Immature natural killer cell (primary cell): ENCODE data around the gene PFDN1. TPM values are rescaled to one million over a fixed set of nuclear protein-coding genes. Genes with fewer than 3 reads are reported as not detected.
A peak's percentile ranks its signal among the peaks of the same experiment; 100 is the strongest.
"Not testable (repeated sequence)": the region's sequence is repeated elsewhere in the genome, so short reads cannot be mapped to it uniquely, and the experiment has no call there.

Source experiments
- DNase-seq, 3 donors: peaks; one replicate each; pipeline ENCODE4 v3.0.0; 2022; ENCODE audit warnings: mixed read lengths in 1 of 3
- H3K27ac Mint-ChIP-seq, 6 donors: one replicate each; pipeline ENCODE4 v1.8.0; 2020; ENCODE audit warnings: mixed read lengths in 6 of 6, mild to moderate bottlenecking in 5 of 6, inconsistent platforms in 4 of 6, moderate library complexity in 3 of 6
- H3K27me3 Mint-ChIP-seq, 3 donors: one replicate each; pipeline ENCODE4 v1.8.0; 2020 to 2021; ENCODE audit warnings: low read depth in 3 of 3, mild to moderate bottlenecking in 3 of 3, mixed read lengths in 3 of 3, moderate library complexity in 3 of 3, inconsistent platforms in 1 of 3
- H3K36me3 Mint-ChIP-seq, 3 donors: one replicate each; pipeline ENCODE4 v1.8.0; 2020; ENCODE audit warnings: mixed read lengths in 3 of 3, inconsistent platforms in 2 of 3, mild to moderate bottlenecking in 2 of 3
- H3K4me1 Mint-ChIP-seq, 2 donors: one replicate each; pipeline ENCODE4 v1.8.0; 2020; ENCODE audit warnings: inconsistent platforms in 2 of 2, mild to moderate bottlenecking in 2 of 2, mixed read lengths in 2 of 2, moderate library complexity in 1 of 2
- H3K4me3 Mint-ChIP-seq, 5 donors: one replicate each; pipeline ENCODE4 v1.8.0; 2020; ENCODE audit warnings: mild to moderate bottlenecking in 5 of 5, mixed read lengths in 5 of 5, inconsistent platforms in 3 of 5, moderate library complexity in 3 of 5
- H3K9me3 Mint-ChIP-seq, 6 donors: one replicate each; pipeline ENCODE4 v1.8.0; 2020; ENCODE audit warnings: mild to moderate bottlenecking in 6 of 6, mixed read lengths in 6 of 6, inconsistent platforms in 4 of 6, moderate library complexity in 3 of 6
- polyA plus RNA-seq, 3 donors: library from polyadenylated mRNA; unstranded; fragments of 300-500 nt; fragmentation: Illumina TruSeq; gene quantifications; one replicate each; pipeline ENCODE4 v1.2.3, GENCODE V29; 2021

The PFDN1 gene
- polyA plus RNA-seq, 3 donors from 2014 or later = 114 to 225 (median 150) TPM

DNA sequence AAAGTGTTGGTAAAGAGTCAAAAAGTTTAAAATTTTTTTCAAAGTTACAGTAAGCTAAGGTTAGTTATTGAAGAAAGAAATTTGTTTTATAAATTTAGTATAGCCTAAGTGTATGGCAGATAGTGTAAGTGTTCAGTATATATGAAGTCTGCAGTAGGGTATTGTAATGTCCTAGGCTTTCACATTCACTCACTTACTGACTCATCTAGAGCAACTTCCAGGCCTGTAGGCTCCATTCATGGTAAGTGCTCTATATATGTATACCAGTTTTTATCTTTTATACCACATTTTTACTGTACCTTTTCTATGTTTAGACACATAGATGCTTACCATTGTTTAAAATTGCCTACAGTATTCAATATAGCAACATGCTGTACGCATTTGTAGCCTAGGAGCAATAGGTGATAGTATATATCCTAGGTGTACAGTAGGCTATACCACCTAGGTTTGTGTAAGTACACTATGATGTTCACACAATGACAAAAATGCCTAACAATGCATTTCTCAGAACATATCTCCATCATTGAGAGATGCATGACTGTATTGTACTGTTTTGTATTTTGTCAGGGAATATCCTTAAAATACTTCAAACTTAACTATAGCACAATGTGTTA, 89.4 kb downstream of the PFDN1 start:
- Mint-ChIP-seq H3K36me3 (no peaks in the 10 kb centered on the region), H3K9me3 (no peaks in the 10 kb centered on the region), H3K27ac (no peak overlapping the region)

DNA sequence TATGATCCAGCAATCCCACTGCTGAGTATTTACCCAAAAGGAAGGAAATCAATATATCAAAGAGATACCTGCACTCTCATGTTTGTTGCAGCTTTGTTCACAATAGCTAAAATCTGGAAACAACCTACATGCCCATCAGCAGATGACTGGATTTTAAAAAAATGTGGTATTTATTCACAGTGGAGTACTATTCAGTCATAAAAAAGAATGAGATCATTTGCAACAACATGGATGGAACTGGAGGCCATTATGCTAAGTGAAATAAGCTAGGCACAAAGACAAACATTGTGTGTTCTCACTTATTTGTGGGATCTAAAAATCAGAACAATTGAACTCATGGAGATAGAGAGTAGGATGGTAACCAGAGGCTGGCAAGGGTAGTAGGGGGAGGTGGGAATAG, 94.8 kb downstream of the PFDN1 start:
- Mint-ChIP-seq H3K4me1 (no peaks in the 10 kb centered on the region), H3K27me3 (peaks cover 0 to 3% (median 0%) of the 10 kb centered on the region in 3 donors), H3K9me3 (no peaks in the 10 kb centered on the region), H3K36me3 (no peaks in the 10 kb centered on the region), H3K27ac (no peak overlapping the region), H3K4me3 (no peak overlapping the region)
- no peak for DNase-seq

More for the DNA sequence above, 89.4 kb downstream of the PFDN1 start:
- DNase-seq = no peak
- Mint-ChIP-seq H3K4me3 (no peak overlapping the region), H3K4me1 (peaks cover 10 to 20% of the 10 kb centered on the region in 2 donors), H3K27me3 (peaks cover 0 to 2% (median 0%) of the 10 kb centered on the region in 3 donors)

DNA sequence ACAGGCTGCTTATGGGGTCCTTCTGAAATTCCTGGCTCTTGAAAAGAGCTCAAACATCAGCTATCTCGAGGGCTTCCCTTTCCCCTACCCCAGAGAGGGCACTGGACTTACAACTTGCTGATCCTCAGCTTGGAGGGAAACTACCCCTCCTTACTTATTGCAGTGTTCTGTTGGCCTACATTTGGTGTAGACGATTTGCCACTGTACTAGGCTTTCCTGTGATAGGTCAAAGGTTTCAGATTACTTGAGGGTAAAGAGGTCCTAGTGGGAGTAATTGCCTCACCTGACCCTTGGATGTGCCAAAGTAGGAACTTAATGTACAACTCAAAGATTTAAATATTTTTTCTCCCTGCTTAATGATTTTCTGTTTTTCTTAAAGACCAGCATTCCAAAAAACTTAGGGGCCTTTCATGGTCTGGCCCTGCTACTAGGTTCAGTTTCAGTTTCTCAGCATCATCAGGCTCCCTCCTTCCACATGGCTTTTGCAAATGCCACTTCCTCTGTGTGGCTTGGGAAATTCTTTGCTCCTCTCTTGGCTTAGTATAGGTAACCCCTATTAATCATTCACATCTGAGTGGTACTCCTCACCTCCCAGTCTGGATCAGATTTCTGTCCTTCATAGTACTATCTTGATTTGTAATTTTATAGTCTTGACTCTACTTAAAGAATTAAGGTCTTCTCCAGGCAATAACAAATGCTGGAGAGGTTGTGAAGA, 95.5 kb downstream of the PFDN1 start:
- peak overlapping the region in 1 of 6 donors; percentile 22 for H3K27ac Mint-ChIP-seq
- H3K4me3 Mint-ChIP-seq = no peak overlapping the region
- no peak for DNase-seq
- no peaks in the 10 kb centered on the region for H3K9me3 Mint-ChIP-seq
- no peaks in the 10 kb centered on the region for H3K4me1 Mint-ChIP-seq
- no peaks in the 10 kb centered on the region for H3K36me3 Mint-ChIP-seq
- peaks cover 0 to 3% (median 0%) of the 10 kb centered on the region in 3 donors for H3K27me3 Mint-ChIP-seq

- peaks cover 0 to 3% (median 3%) of the 10 kb centered on the region in 3 donors for H3K27me3 Mint-ChIP-seq
- no peaks in the 10 kb centered on the region for H3K36me3 Mint-ChIP-seq
- H3K4me3 Mint-ChIP-seq = no peak overlapping the region
- no peaks in the 10 kb centered on the region for H3K9me3 Mint-ChIP-seq
- H3K4me1 Mint-ChIP-seq = no peaks in the 10 kb centered on the region
- DNase-seq = no peak
- H3K27ac Mint-ChIP-seq = no peak overlapping the region
Observed at GRCh38 chr5:140205952-140206351, 96.9 kb downstream of the PFDN1 start.

- Mint-ChIP-seq H3K9me3 (no peaks in the 10 kb centered on the region), H3K4me1 (no peaks in the 10 kb centered on the region), H3K4me3 (no peak overlapping the region), H3K36me3 (no peaks in the 10 kb centered on the region), H3K27ac (no peak overlapping the region), H3K27me3 (peaks cover 0 to 3% (median 3%) of the 10 kb centered on the region in 3 donors)
- no peak for DNase-seq
Observed at GRCh38 chr5:140205216-140205615, 97.7 kb downstream of the PFDN1 start.

DNA sequence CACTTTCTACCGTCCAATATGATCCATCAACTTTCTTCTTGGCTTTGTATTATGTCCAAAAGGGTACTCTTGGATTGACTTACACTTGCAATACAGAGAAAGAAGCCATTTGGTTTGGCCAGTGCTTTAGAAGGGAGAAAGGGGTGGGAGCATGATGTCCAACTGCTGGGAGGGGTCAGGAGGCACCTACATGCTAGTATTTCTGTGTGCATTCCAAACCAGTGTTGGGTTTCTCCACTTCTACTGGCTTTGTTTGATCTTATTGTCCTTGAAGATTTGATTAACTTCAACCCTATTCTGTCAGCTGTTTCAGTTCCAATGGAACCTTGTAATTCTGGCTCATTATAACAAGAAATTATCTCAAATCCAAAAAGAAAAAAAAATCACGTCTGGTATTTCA, 100.3 kb downstream of the PFDN1 start:
- Mint-ChIP-seq H3K27me3 (peaks cover 3 to 6% (median 6%) of the 10 kb centered on the region in 3 donors), H3K27ac (no peak overlapping the region), H3K9me3 (no peaks in the 10 kb centered on the region), H3K4me3 (no peak overlapping the region), H3K36me3 (no peaks in the 10 kb centered on the region), H3K4me1 (no peaks in the 10 kb centered on the region)
- DNase-seq = no peak

GRCh38 chr5:140202078-140202477, 100.8 kb downstream of the PFDN1 start:
- no peak for DNase-seq
- Mint-ChIP-seq H3K4me1 (no peaks in the 10 kb centered on the region), H3K4me3 (no peak overlapping the region), H3K27me3 (peaks cover 3 to 6% (median 6%) of the 10 kb centered on the region in 3 donors), H3K9me3 (no peaks in the 10 kb centered on the region), H3K27ac (no peak overlapping the region), H3K36me3 (no peaks in the 10 kb centered on the region)

DNA sequence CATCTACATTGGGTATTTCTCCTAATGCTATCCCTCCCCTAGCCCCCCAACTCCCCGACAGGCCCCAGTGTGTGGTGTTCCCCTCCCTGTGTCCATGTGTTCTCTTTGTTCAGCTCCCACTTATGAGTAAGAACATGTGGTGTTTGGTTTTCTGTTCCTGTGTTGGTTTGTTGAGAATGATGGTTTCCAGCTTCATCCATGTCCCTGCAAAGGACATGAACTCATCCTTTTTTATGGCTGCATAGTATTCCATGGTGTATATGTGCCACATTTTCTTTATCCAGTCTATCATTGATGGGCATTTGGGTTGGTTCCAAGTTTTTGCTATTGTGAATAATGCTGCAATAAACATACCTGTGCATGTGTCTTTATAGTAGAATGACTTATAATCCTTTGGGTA, 104.0 kb downstream of the PFDN1 start:
- not testable (repeated sequence) for H3K4me3 Mint-ChIP-seq, H3K9me3 Mint-ChIP-seq, H3K36me3 Mint-ChIP-seq, DNase-seq, H3K27me3 Mint-ChIP-seq, H3K27ac Mint-ChIP-seq
- H3K4me1 Mint-ChIP-seq = peaks cover 5 to 13% of the 10 kb centered on the region in 2 donors

- Mint-ChIP-seq H3K27ac (no peak overlapping the region), H3K4me1 (peaks cover 5 to 14% of the 10 kb centered on the region in 2 donors), H3K27me3 (peaks cover 0 to 6% (median 6%) of the 10 kb centered on the region in 3 donors), H3K4me3 (no peak overlapping the region), H3K36me3 (no peaks in the 10 kb centered on the region), H3K9me3 (no peaks in the 10 kb centered on the region)
- no peak for DNase-seq
Observed at GRCh38 chr5:140197023-140197422, 105.9 kb downstream of the PFDN1 start.

GRCh38 chr5:140196115-140196814, 106.6 kb downstream of the PFDN1 start:
- Mint-ChIP-seq H3K9me3 (no peaks in the 10 kb centered on the region), H3K4me1 (peaks cover 5 to 14% of the 10 kb centered on the region in 2 donors), H3K27me3 (peaks cover 0 to 6% (median 6%) of the 10 kb centered on the region in 3 donors), H3K4me3 (no peak overlapping the region), H3K27ac (no peak overlapping the region), H3K36me3 (no peaks in the 10 kb centered on the region)
- DNase-seq = no peak

Other genes with a start within 250 kb of the PFDN1 start
- gene PURA, start 189.0 kb downstream of the PFDN1 start, polyA plus RNA-seq = 1 to 10 TPM; 2.0 to 3.7 (median 3.4) TPM
- under 1 TPM in 1 of 3 donors, not detected in 2; 0.35 TPM for gene IGIP, start 177.2 kb downstream of the PFDN1 start, polyA plus RNA-seq
- gene CYSTM1, start 127.9 kb downstream of the PFDN1 start, polyA plus RNA-seq = 10 to 100 TPM in 1 of 3 donors, 1 to 10 TPM in 2; 3.9 to 11.0 (median 7.1) TPM
- gene HBEGF, start 43.5 kb upstream of the PFDN1 start, polyA plus RNA-seq = 1 to 10 TPM in 1 of 3 donors, under 1 TPM in 1, not detected in 1; 0.80 to 2.2 TPM
- not detected for gene SLC4A9, start 57.1 kb upstream of the PFDN1 start, polyA plus RNA-seq
- 10 to 100 TPM; 37.0 to 86.1 (median 62.7) TPM for gene ANKHD1, start 98.7 kb upstream of the PFDN1 start, polyA plus RNA-seq
- gene EIF4EBP3, start 244.6 kb upstream of the PFDN1 start, polyA plus RNA-seq = 10 to 100 TPM; 12.1 to 38.3 (median 15.4) TPM